Kidney epithelial cell (primary cell): ENCODE data around the gene GCN1. TPM values are rescaled to one million over a fixed set of nuclear protein-coding genes. Genes with fewer than 3 reads are reported as not detected.

Source experiments
- DNase-seq: peaks from one replicate; pipeline ENCODE4 v3.0.0-alpha.2; 2010; ENCODE audit warnings: low read depth
- H3K27me3 ChIP-seq: 2 replicates; pipeline ENCODE4 v1.6.0; 2011; ENCODE audit warnings: low read length; ENCODE audit not compliant: control insufficient read depth, insufficient read depth
- H3K36me3 ChIP-seq: 2 replicates; pipeline ENCODE4 v1.5.1; 2011; ENCODE audit warnings: low read length; ENCODE audit not compliant: control insufficient read depth, insufficient read depth
- H3K4me3 ChIP-seq: 2 replicates; pipeline ENCODE4 v1.5.1; 2011; ENCODE audit warnings: low read depth, mild to moderate bottlenecking, control low read depth, low read length
- CTCF ChIP-seq: IDR thresholded peaks from 2 replicates; pipeline ENCODE4 v1.5.1; 2011; ENCODE audit warnings: mild to moderate bottlenecking, moderate library complexity, low read length, control low read depth, inconsistent platforms; ENCODE audit not compliant: insufficient read depth, poor library complexity, severe bottlenecking
- total RNA-seq: library from RNA; depleted of rRNA; stranded (reverse); fragments of >200 nt; gene quantifications from 2 replicates; pipeline ENCODE4 v1.2.3, GENCODE V29; 2015

GCN1 gene
- total RNA-seq, 1 donor from 2014 or later = 78.4 TPM

- TF ChIP-seq CTCF = no peak
- Histone ChIP-seq H3K4me3 (no peak overlapping the region), H3K27me3 (no peaks in the 10 kb centered on the region), H3K36me3 (peaks cover 11% of the 10 kb centered on the region)
- DNase-seq = no peak
Measured at GRCh38 chr12:120132863-120133385, 61.6 kb downstream of the GCN1 start.

- no peaks in the 10 kb centered on the region for H3K27me3 ChIP-seq
- TF ChIP-seq CTCF = no peak
- peaks cover 9% of the 10 kb centered on the region for H3K36me3 ChIP-seq
Measured at GRCh38 chr12:120132054-120132836, 62.3 kb downstream of the GCN1 start.

GRCh38 chr12:120131116-120131515 lies 63.4 kb downstream of the GCN1 start:
- Histone ChIP-seq H3K36me3 (peaks cover 9% of the 10 kb centered on the region), H3K4me3 (no peak overlapping the region), H3K27me3 (no peaks in the 10 kb centered on the region)
- no peak for DNase-seq
- TF ChIP-seq CTCF = no peak

More at GRCh38 chr12:120132054-120132836, 62.3 kb downstream of the GCN1 start:
- no peak for DNase-seq
- H3K4me3 ChIP-seq = no peak overlapping the region

- H3K36me3 ChIP-seq = peaks cover 9% of the 10 kb centered on the region
- TF ChIP-seq CTCF = no peak
- no peak for DNase-seq
- H3K27me3 ChIP-seq = no peaks in the 10 kb centered on the region
- no peak overlapping the region for H3K4me3 ChIP-seq
Measured at GRCh38 chr12:120130011-120130410, 64.5 kb downstream of the GCN1 start.

GRCh38 chr12:120126635-120127005 lies 67.9 kb downstream of the GCN1 start:
- no peak for DNase-seq
- Histone ChIP-seq H3K27me3 (no peaks in the 10 kb centered on the region), H3K36me3 (peaks cover 3% of the 10 kb centered on the region), H3K4me3 (no peak overlapping the region)
- no peak for TF ChIP-seq CTCF
